H7 (cell line): Measurements from ENCODE around the gene NUP85. TPM values are rescaled to one million over a fixed set of nuclear protein-coding genes. Genes with fewer than 3 reads are reported as not detected.
A peak's percentile ranks its signal among the peaks of the same experiment; 100 is the strongest.
"Not testable (repeated sequence)": the region's sequence is repeated elsewhere in the genome, so short reads cannot be mapped to it uniquely, and the experiment has no call there.

Experiments
- DNase-seq: peaks from one replicate; pipeline ENCODE4 v3.0.0; 2012
- H3K27me3 ChIP-seq: 2 replicates; pipeline ENCODE4 v1.6.0; 2011; ENCODE audit warnings: mild to moderate bottlenecking, low read length; ENCODE audit not compliant: control insufficient read depth, insufficient read depth
- H3K36me3 ChIP-seq: replicated peaks from 2 replicates; pipeline ENCODE4 v1.5.1; 2011; ENCODE audit warnings: low read length; ENCODE audit not compliant: control insufficient read depth, insufficient read depth
- H3K4me3 ChIP-seq: 2 replicates; pipeline ENCODE4 v1.5.1; 2011; ENCODE audit warnings: low read depth, mild to moderate bottlenecking, control low read depth, low read length, moderate library complexity; ENCODE audit not compliant: insufficient read depth
- total RNA-seq: library from RNA; depleted of rRNA; stranded (reverse); fragments of >200 nt; shearing (Covaris generic); gene quantifications from 2 replicates; pipeline ENCODE4 v1.2.3, GENCODE V29; 2014

Gene NUP85
- total RNA-seq, 1 experiment from 2014 or later = 62.8 TPM

DNA sequence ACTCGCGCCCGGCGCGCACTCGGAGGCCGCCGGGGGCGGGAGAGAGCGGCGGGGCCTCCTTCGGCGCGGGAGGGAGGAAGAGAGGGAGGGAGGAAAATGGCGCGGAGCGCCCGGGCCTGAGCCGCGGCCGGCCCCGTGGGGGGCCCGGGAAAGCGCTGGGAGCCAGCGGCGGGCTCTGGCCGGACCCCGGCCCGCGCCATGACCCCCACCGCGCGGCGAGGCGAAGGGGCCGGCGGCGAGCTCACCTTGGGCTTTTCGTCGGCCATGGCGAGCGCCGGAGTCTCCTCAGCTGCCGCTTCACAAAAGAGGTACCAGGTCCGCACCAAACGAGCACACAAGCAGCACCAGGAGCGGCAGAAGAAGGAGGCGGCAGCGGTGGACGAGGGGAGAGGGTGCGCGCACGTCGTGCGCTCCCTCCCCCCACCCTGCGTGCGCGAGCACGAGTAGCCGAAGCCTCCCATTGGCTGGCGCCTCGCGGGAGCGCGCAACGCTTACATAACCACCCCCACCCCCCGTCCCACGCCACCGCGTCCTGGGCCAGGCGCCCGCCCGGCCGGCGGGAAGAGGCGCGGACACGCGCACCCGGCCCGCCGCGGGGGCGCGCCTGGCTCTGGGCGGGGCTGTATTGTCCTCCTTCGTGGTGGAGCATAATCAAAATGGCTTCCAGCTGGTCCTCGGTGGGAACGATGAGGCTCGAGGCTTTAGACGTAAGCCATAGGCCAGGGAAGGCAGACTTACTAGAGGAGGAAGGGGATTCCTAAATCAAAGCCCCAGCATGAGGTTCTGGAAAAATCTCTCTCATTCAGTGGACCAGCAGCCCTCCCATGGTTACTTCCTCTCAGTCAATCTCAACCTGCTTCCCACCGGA lies 22.7 kb upstream of the NUP85 start, which contains the start of gene SUMO2:
Gene SUMO2, minus strand, starts transcription at position 391 of the 868 bp plus-strand sequence. Its CDS starts 125 bp downstream, at position 266.
- H3K4me3 ChIP-seq = peak within 1 kb of the TSS; percentile 96
- peaks cover 9% of the 10 kb centered on the region for H3K36me3 ChIP-seq
- no peaks in the 10 kb centered on the region for H3K27me3 ChIP-seq
- DNase-seq = peak; percentile 100

DNA sequence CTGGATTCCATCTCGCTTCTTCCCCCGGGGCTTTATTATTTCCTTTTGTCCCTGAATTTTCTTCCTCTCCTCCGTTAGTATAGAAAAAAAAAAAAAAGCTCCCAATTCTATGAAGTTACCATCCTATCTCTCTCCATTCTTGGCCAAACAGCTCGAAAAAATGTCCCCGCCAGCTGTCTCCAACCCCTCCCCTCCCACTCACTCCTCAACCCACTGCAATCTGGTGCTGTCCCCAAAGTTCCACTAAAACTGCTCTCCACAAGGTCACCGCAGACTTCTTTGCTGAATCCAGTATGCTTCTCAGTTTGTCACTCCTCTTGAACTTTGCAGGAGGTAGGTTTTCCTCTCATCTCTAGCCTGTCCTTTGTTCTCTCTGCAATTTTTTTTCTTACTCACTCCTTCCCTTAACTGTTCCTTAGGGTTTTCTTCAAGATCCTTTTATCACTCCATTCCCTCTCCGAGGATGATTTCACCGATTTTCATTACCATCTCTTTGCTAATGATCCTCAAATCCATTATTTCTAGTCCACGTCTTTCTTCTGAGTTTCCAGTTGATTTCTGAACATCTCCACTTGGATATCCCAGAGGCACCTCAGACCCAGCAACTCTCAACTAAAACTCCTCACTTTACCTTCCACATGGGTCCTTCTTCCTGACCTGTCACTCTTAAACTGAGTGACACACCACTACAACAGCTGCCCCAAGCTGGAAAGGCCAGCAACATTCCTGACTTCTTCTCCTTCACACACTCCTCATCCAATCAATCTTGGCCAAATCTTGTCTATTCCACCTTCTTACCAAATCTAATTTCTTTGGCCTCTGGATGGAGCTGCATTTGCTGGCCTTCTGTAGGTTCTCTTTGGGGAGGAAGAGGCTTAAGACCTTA lies 21.2 kb upstream of the NUP85 start:
- Histone ChIP-seq H3K4me3 (no peak overlapping the region), H3K36me3 (peaks cover 8% of the 10 kb centered on the region), H3K27me3 (no peaks in the 10 kb centered on the region)
- DNase-seq = peak; percentile 3

DNA sequence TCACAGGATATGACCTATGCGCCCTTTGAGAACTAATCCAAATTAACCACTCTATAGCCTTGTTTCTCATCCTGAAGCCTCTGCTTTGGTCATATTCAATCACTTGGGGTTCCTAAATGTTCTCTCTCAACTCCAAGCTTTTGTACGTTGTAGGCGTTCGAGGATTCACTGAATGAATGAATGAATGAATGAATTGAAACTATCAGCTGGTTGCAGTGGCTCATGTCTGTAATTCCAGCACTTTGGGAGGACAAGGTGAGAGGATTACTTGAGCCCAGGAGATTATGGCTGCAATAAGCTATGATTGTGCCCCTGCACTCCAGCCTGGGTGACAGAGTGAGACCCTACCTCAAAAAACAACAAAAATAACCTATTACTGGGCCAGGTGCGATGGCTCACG lies 16.9 kb upstream of the NUP85 start:
- DNase-seq = no peak
- H3K4me3 ChIP-seq = no peak overlapping the region
- H3K36me3 ChIP-seq = no peaks in the 10 kb centered on the region
- no peaks in the 10 kb centered on the region for H3K27me3 ChIP-seq

DNA sequence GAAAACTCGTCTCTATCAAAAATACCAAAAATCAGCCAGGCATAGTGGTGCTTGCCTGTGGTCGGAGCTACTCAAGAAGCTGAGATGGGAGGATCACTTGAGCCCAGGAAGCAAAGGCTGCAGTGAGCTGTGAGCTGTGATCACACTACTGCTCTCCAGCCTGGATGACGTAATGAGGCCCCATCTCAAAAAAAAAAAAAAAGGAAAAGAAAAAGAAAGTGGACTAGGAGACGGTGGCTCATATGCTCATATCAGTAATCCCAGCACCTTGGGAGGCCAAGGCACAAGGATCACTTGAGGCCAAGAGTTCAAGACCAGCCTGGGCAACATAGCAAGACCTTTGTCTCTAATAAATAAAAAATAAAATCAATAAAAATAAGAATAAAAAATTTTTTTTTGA lies 13.9 kb upstream of the NUP85 start:
- Histone ChIP-seq H3K36me3 (no peaks in the 10 kb centered on the region), H3K27me3 (no peaks in the 10 kb centered on the region), H3K4me3 (no peak overlapping the region)
- no peak for DNase-seq

DNA sequence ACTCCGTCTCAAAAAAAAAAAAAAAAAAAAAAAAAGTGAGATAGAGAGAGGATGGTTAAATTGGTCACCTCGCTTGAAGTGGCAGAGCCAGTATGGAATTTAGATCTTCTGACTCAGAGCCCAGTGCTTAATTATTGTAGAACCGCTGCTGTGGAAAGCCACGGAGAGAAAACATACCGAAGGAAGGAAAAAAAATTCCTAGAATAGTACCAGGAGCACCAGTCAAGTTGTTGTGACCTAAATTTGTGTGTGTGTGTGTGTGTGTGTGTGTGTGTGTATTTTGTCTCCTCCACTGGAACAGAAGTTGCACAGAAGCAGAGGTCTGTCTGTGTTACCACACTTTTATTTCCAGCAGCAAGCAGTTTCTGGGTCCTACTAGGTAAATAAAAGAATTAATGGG lies 10.6 kb upstream of the NUP85 start:
- Histone ChIP-seq H3K27me3 (no peaks in the 10 kb centered on the region), H3K4me3 (no peak overlapping the region), H3K36me3 (no peaks in the 10 kb centered on the region)
- no peak for DNase-seq

DNA sequence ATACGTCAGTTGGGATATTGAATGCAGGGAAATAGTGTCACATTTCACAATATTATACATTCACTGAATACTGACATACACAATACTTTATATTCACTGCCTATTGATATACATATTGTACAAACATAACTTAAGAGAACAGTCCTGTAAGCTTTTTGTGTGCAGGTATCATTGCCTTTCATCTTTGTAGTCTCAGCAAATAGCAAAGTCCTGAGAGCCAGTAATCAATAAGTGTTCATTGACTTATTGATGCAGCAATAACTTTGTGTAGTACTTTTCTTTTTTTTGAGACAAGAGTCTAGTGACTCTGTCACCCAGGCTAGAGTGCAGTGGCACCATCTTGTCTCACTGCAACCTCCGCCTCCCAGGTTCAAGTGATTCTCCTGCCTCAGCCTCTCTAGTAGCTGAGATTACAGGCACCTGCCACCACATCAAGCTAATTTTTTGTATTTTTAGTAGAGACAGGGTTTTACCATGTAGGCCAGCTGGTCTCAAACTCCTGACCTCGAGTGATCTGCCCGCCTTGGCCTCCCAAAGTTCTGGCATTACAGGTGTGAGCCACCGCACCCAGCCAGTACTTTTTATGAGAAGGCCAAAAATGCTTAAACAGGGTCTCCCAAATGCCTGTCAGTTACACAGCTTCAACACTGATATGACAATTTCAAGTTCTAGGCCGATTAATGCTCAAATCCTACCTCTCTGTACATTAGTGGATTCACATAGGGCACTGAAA lies 5.4 kb upstream of the NUP85 start:
- no peak overlapping the region for H3K4me3 ChIP-seq
- no peak for DNase-seq
- H3K36me3 ChIP-seq = no peaks in the 10 kb centered on the region
- H3K27me3 ChIP-seq = no peaks in the 10 kb centered on the region

DNA sequence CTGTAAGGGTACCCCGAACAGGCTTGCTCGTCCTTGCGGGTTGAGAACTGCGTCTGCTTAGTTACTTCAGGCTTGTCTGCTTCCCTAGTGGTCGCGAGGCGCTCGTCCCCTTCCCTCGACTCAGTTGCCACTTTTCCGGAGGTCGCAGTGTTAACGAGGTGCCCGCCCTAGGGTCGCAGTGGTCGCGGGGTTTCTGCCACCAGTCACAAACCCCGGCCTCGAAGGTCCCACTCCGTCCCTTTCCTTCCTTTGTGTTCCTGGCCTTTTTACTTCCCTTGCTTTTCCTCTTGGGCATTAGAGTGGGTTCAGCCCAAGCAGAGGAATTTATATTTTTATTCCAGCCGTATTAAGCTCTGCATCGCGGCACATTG lies 299 bp downstream of the NUP85 start:
- no peak for DNase-seq
- Histone ChIP-seq H3K36me3 (peaks cover 7% of the 10 kb centered on the region), H3K27me3 (no peaks in the 10 kb centered on the region), H3K4me3 (peak overlapping the region; percentile 100)

DNA sequence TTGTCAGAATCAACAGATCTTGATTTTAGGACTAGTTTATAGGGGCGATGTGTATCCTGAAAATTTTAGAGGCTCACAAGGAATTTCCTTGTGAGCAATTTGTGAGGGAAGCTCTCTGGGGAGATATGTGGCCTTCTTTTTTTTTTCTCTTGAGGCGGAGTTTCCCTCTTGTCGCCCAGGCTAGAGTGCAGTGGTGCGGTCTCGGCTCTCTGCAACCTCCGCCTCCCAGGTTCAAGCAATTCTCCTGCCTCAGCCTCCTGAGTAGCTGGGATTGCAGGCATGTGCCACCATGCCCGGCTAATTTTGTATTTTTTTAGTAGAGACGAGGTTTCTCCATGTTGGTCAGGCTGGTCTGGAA lies 1.6 kb downstream of the NUP85 start:
- H3K4me3 ChIP-seq, DNase-seq, H3K27me3 ChIP-seq: not testable (repeated sequence)
- peaks cover 12% of the 10 kb centered on the region for H3K36me3 ChIP-seq

DNA sequence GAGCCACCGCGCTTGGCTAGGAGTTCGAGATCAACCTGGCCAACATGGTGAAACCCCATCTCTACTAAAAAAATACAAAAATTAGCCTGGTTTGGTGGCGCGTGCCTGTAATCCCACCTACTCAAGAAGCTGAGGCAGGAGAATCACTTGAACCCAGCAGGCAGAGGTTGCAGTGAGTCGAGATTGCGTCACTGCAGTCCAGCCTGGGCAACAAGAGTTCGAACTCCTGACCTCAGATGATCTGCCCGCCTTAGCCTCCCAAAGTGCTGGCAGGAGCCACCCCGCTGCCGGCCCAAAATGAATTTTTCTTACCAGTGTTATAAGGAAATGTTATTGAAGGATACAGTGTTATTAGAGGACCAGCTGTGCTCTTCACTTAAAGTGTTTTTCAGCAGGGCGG lies 2.3 kb downstream of the NUP85 start:
- Histone ChIP-seq H3K4me3 (no peak overlapping the region), H3K36me3 (peaks cover 17% of the 10 kb centered on the region), H3K27me3 (no peaks in the 10 kb centered on the region)
- no peak for DNase-seq

DNA sequence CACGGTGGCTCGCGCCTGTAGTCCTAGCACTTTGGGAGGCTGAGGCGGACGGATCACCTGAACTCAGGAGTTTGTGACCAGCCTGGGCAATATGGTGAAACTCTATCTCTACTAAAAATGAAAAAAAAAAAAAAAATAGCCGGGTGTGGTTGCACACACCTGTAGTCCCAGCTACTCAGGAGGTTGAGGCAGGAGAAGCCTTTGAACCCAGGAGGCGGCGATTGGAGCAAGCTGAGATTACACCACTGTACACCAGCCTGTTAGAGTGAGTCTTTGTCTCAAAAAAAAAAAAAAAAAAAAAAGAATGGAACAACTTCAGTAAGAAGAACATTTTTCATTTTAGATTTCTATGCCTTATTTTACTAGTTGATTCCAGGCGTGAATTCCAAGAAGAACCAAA lies 2.7 kb downstream of the NUP85 start:
- DNase-seq = no peak
- Histone ChIP-seq H3K4me3 (no peak overlapping the region), H3K27me3 (no peaks in the 10 kb centered on the region), H3K36me3 (peaks cover 19% of the 10 kb centered on the region)

DNA sequence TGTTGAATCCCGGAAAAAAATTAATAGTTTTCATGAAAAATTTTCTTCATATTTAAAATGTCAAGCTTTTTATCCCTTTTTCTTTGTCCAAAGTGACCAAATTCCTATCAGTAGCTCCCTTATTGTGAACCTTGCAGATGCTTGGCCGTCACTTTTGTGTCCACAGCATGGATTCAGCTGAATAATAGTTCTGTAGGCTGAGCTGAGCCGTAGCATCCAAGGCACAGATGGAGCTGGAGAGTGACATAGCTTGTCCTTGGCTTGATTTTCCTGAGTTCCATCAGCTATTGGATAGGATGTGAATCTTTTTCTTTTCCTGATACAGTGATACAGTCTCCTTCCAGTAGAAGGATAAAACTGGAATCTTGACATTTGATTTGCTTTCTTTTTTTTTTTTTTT lies 3.6 kb downstream of the NUP85 start:
- Histone ChIP-seq H3K36me3 (peaks cover 21% of the 10 kb centered on the region), H3K27me3 (no peaks in the 10 kb centered on the region), H3K4me3 (no peak overlapping the region)
- no peak for DNase-seq

DNA sequence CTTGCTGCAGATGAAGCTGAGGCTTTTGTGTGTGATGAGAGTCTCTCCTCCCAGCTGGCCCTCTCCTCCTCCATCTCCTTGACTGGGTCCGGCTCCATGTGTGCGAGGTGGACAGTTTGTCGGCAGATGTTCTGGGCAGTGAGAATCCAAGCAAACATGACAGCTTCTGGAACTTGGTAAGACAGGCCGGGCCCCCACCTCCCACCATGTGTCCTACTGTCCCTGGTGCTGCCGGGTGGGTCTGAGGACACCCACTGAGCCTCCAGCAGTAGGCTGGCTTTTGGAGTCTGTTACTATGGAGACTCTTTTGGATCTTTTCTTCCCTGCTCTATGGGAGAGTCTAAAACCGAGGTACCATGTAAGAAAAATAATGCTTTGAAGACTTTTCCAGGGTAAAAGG lies 12.7 kb downstream of the NUP85 start:
- no peak for DNase-seq
- H3K27me3 ChIP-seq = no peaks in the 10 kb centered on the region
- H3K36me3 ChIP-seq = peaks cover 34% of the 10 kb centered on the region
- no peak overlapping the region for H3K4me3 ChIP-seq

DNA sequence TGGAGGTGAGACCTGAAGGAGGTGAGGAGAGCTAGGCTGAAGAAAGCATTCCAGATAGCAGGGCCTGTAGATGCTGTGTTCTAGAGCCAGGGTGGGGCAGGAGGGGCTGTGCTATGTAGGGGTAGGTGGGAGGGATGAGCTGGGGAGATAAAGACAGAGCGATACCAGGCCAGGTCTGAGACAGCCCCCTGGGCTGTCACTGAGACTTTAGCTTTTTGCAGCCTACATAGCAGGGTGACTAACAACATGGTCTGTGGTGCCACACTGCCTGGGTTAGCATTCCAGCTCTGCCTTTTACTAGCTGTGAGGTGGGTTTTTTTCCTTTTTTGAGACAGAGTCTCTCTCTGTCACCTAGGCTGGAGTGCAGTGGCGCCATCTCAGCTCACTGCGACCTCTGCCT lies 14.3 kb downstream of the NUP85 start:
- H3K36me3 ChIP-seq = peaks cover 30% of the 10 kb centered on the region
- H3K4me3 ChIP-seq = no peak overlapping the region
- DNase-seq = no peak
- H3K27me3 ChIP-seq = no peaks in the 10 kb centered on the region

DNA sequence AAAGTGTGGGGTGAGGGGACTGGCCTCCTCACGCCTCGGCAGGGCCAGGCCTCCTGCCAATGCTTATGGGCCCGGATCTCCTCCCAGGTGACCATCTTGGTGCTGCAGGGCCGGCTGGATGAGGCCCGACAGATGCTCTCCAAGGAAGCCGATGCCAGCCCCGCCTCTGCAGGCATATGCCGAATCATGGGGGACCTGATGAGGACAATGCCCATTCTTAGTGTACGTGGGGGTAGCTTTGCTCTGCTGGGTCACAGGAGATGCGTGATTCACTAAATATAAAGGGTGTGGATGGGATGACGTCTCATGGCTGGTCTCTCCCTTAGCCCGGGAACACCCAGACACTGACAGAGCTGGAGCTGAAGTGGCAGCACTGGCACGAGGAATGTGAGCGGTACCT lies 19.5 kb downstream of the NUP85 start:
- DNase-seq = peak; percentile 26
- Histone ChIP-seq H3K4me3 (no peak overlapping the region), H3K27me3 (no peaks in the 10 kb centered on the region), H3K36me3 (peaks cover 34% of the 10 kb centered on the region)
